ENCODE results near the gene NHEJ1.

NHEJ1 gene

GRCh38 chr2:219174801-219175200 lies 14.2 kb upstream of the NHEJ1 start:
- no peak overlapping the region for H3K27ac ChIP-seq
- no peak for TF ChIP-seq CTCF (conservative IDR thresholded peaks at IDR 0.05)
- no peak for TF ChIP-seq ZFX (IDR thresholded peaks at IDR 0.05)

GRCh38 chr2:219174146-219174545 lies 13.5 kb upstream of the NHEJ1 start:
- no peak for TF ChIP-seq ZFX (IDR thresholded peaks at IDR 0.05)
- no peak for TF ChIP-seq CTCF (conservative IDR thresholded peaks at IDR 0.05)
- no peak overlapping the region for H3K27ac ChIP-seq

- no peak for TF ChIP-seq CTCF (conservative IDR thresholded peaks at IDR 0.05)
- TF ChIP-seq ZFX (IDR thresholded peaks at IDR 0.05) = no peak
- H3K27ac ChIP-seq = no peak overlapping the region
Measured at GRCh38 chr2:219173176-219173575, 12.6 kb upstream of the NHEJ1 start.

GRCh38 chr2:219172231-219173154 lies 11.9 kb upstream of the NHEJ1 start:
- no peak for TF ChIP-seq CTCF (conservative IDR thresholded peaks at IDR 0.05)
- no peak for TF ChIP-seq ZFX (IDR thresholded peaks at IDR 0.05)
- H3K27ac ChIP-seq = no peak overlapping the region

GRCh38 chr2:219171231-219171651 lies 10.6 kb upstream of the NHEJ1 start:
- no peak overlapping the region for H3K27ac ChIP-seq
- TF ChIP-seq CTCF (conservative IDR thresholded peaks at IDR 0.05) (peak; percentile 77), ZFX (IDR thresholded peaks at IDR 0.05) (no peak)

- TF ChIP-seq ZFX (IDR thresholded peaks at IDR 0.05) (no peak), CTCF (conservative IDR thresholded peaks at IDR 0.05) (no peak)
- H3K27ac ChIP-seq = no peak within 1 kb of the TSS
Measured at GRCh38 chr2:219169930-219170654, 9.5 kb upstream of the NHEJ1 start, which contains the start of gene SLC23A3. SLC23A3 (minus strand) TSS chr2:219170029; CDS start chr2:219169984, 45 bp downstream.

- H3K27ac ChIP-seq = no peak overlapping the region
- TF ChIP-seq CTCF (conservative IDR thresholded peaks at IDR 0.05) (no peak), ZFX (IDR thresholded peaks at IDR 0.05) (no peak)
Measured at GRCh38 chr2:219168932-219169331, 8.3 kb upstream of the NHEJ1 start.

Measured in C4-2B (cell line).